GM21528 (cell line): ENCODE results near the gene KDM2A.
A peak's percentile ranks its signal among the peaks of the same experiment; 100 is the strongest.

Experiments used
- ATAC-seq: cut with Tn5 transposase; IDR thresholded peaks from one replicate; pipeline ENCODE4 v1.9.1; 2021; ENCODE audit warnings: mild to moderate bottlenecking, moderate library complexity; ENCODE audit not compliant: unreplicated experiment, low FRiP score

The KDM2A gene

GRCh38 chr11:67270256-67271204, 151.5 kb downstream of the KDM2A start:
- ATAC-seq, result no peak

- no peak for ATAC-seq
These were observed 152.1 kb downstream of the KDM2A start for GRCh38 chr11:67271205-67271540.

GRCh38 chr11:67271541-67272284, 152.7 kb downstream of the KDM2A start:
- no peak for ATAC-seq

- ATAC-seq, result no peak
These were observed 153.5 kb downstream of the KDM2A start for GRCh38 chr11:67272327-67273259.

GRCh38 chr11:67273260-67273990, 154.4 kb downstream of the KDM2A start:
- no peak for ATAC-seq

- no peak for ATAC-seq
These were observed 155.9 kb downstream of the KDM2A start for GRCh38 chr11:67274768-67275605.

GRCh38 chr11:67275606-67276409, 156.7 kb downstream of the KDM2A start:
- no peak for ATAC-seq

GRCh38 chr11:67276781-67277230, 157.7 kb downstream of the KDM2A start:
- no peak for ATAC-seq

- peak; percentile 67 for ATAC-seq
These were observed 158.3 kb downstream of the KDM2A start for GRCh38 chr11:67277231-67277961.

GRCh38 chr11:67278135-67278938, 159.3 kb downstream of the KDM2A start:
- ATAC-seq, result no peak

- no peak for ATAC-seq
These were observed 160.0 kb downstream of the KDM2A start for GRCh38 chr11:67278939-67279588.

- ATAC-seq, result no peak
These were observed 160.7 kb downstream of the KDM2A start for GRCh38 chr11:67279589-67280340.

- ATAC-seq, result no peak
These were observed 161.3 kb downstream of the KDM2A start for GRCh38 chr11:67280341-67280787.

- no peak for ATAC-seq
These were observed 161.9 kb downstream of the KDM2A start for GRCh38 chr11:67280788-67281551.
